Mesendoderm (in vitro differentiated cells): ENCODE results near the gene TDRD10.

ENCODE experiments used
- DNase-seq: peaks from one replicate; pipeline ENCODE4 v3.0.0; 2013
- H2AK5ac ChIP-seq: 2 replicates; pipeline ENCODE4 v1.6.1; 2013; ENCODE audit warnings: low read length, inconsistent platforms
- H2BK120ac ChIP-seq: 2 replicates; pipeline ENCODE4 v1.6.1; 2013; ENCODE audit warnings: low read depth, mild to moderate bottlenecking, low read length, moderate library complexity, mixed read lengths
- H2BK15ac ChIP-seq: replicated peaks from 2 replicates; pipeline ENCODE4 v1.6.1; 2013; ENCODE audit warnings: low read depth, mild to moderate bottlenecking, moderate library complexity
- H2BK5ac ChIP-seq: 2 replicates; pipeline ENCODE4 v1.6.1; 2013; ENCODE audit warnings: low read length, inconsistent platforms
- H3K18ac ChIP-seq: 2 replicates; pipeline ENCODE4 v1.6.1; 2013; ENCODE audit warnings: mild to moderate bottlenecking, low read length, mixed read lengths
- H3K23ac ChIP-seq: one replicate; pipeline ENCODE4 v1.6.1; 2013; ENCODE audit warnings: low read length
- H3K27ac ChIP-seq: 2 replicates; pipeline ENCODE4 v1.5.1; 2013; ENCODE audit warnings: low read depth, mild to moderate bottlenecking, inconsistent platforms, low read length, moderate library complexity
- H3K27me3 ChIP-seq: 2 replicates; pipeline ENCODE4 v1.6.1; 2013; ENCODE audit warnings: low read length, control low read depth, mild to moderate bottlenecking, inconsistent platforms; ENCODE audit not compliant: insufficient read depth, poor library complexity
- H3K36me3 ChIP-seq: 2 replicates; pipeline ENCODE4 v1.6.1; 2013; ENCODE audit warnings: low read length, inconsistent platforms; ENCODE audit not compliant: control insufficient read depth, insufficient read depth
- H3K4ac ChIP-seq: one replicate; pipeline ENCODE4 v1.6.1; 2013; ENCODE audit warnings: low read depth, mild to moderate bottlenecking, low read length, moderate library complexity
- H3K4me1 ChIP-seq: 2 replicates; pipeline ENCODE4 v1.6.1; 2013; ENCODE audit warnings: low read depth, low read length, inconsistent platforms; ENCODE audit not compliant: control insufficient read depth
- H3K4me2 ChIP-seq: 2 replicates; pipeline ENCODE4 v1.6.1; 2013; ENCODE audit warnings: low read length
- H3K4me3 ChIP-seq: 2 replicates; pipeline ENCODE4 v1.5.1; 2013; ENCODE audit warnings: mild to moderate bottlenecking, low read length
- H3K56ac ChIP-seq: one replicate; pipeline ENCODE4 v1.6.1; 2013; ENCODE audit warnings: low read length
- H3K79me1 ChIP-seq: 2 replicates; pipeline ENCODE4 v1.6.1; 2013; ENCODE audit warnings: low read length, inconsistent platforms
- H3K79me2 ChIP-seq: 2 replicates; pipeline ENCODE4 v1.6.1; 2013; ENCODE audit warnings: mild to moderate bottlenecking, low read length; ENCODE audit not compliant: control insufficient read depth, insufficient read depth
- H3K9ac ChIP-seq: 2 replicates; pipeline ENCODE4 v1.6.1; 2013; ENCODE audit warnings: low read length, inconsistent platforms
- H4K5ac ChIP-seq: one replicate; pipeline ENCODE4 v1.6.1; 2013; ENCODE audit warnings: low read length
- H4K8ac ChIP-seq: one replicate; pipeline ENCODE4 v1.6.1; 2013; ENCODE audit warnings: low read depth, mild to moderate bottlenecking, control low read depth, low read length, moderate library complexity
- WGBS: extraction: QIAGEN DNeasy Blood & Tissue Kit; methylation state at CpG from one replicate; pipeline ENCODE4 v1.1.7; 2013; ENCODE audit warnings: low lambda C conversion rate, missing lambda C conversion rate; ENCODE audit not compliant: insufficient coverage; ENCODE audit errors: extremely low coverage; 5-methylcytosine and 5-hydroxymethylcytosine counted together

Gene TDRD10

DNA sequence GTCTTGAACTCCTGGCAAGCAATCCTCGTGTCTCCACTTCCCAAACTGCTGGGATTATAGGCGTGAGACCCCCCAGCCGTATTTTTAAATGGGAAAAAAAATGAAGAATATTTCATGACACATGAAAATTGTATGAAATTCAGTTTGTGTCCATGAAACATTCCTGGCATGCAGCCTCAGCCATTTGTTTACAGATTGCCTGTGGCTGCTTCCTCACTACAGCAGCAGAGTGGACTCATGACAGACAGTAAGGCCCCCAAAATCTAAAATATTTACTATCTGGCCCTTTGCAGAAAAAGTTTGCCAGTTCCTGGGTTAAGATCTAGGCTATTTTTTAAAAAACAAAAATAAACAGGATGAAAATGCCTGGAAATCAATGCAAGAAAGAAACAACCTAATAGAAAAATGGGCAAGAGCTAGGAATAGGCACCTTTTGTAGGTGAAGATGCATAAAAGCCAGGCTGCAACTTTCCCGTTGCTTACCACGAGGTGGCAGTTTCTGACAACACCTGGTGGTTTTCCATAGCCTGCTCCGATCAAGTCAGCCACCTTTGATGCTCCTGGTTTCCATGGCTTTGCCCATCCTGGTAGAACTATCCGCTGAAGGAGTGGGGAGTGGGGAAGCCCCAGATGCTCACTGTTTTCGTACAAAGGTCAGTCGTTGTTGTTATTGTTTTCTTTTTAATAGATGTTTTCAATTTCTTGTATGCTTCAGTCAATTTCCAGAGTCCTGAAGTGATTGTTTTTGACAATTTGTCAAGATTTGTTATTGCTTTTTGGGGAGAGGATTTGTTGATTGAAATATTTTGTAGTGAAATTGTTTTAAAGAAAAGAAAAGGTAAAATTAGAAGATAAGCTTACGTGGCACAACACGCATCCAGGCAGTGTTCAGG, 32.2 kb downstream of the TDRD10 start:
- Histone ChIP-seq H3K27ac (no peak overlapping the region), H3K27me3 (no peaks in the 10 kb centered on the region), H2AK5ac (no peak overlapping the region), H3K79me2 (no peaks in the 10 kb centered on the region), H3K4me2 (no peak overlapping the region), H3K4me1 (no peaks in the 10 kb centered on the region), H4K8ac (no peak overlapping the region), H3K23ac (no peak overlapping the region), H3K18ac (no peak overlapping the region), H3K36me3 (no peaks in the 10 kb centered on the region), H2BK5ac (no peak overlapping the region), H3K4me3 (no peak overlapping the region), H4K5ac (no peak overlapping the region), H3K56ac (no peak overlapping the region), H3K79me1 (no peaks in the 10 kb centered on the region), H2BK120ac (no peak overlapping the region), H2BK15ac (no peak overlapping the region), H3K4ac (no peak overlapping the region), H3K9ac (no peak overlapping the region)
- WGBS: 100% methylated on average over 1 of the region's 11 CpGs
- DNase-seq: peak; percentile 83

DNA sequence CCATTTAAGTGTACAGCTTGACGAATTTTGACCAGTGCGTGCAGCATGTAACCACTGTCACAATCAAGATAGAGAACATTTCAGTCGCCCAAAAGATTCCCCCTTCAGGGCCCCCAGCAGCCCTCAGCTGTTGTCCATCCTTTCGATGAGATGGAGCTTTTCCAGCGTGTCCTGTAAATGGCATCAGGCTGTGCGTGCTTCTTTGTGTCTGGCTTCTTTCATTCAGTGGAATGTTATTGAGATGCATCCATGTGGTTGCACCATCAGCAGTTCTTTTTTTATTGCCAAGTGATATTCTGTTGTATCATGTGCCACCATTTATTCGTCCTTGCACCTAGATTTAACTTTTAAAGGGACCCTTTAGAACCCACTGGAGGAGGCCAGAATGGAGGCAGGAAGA, 34.6 kb downstream of the TDRD10 start:
- Histone ChIP-seq H2BK120ac (no peak overlapping the region), H3K79me1 (no peaks in the 10 kb centered on the region), H3K27ac (no peak overlapping the region), H3K4me3 (no peak overlapping the region), H4K5ac (no peak overlapping the region), H2BK15ac (no peak overlapping the region), H3K27me3 (no peaks in the 10 kb centered on the region), H3K56ac (no peak overlapping the region), H3K4me1 (no peaks in the 10 kb centered on the region), H3K18ac (no peak overlapping the region), H3K36me3 (no peaks in the 10 kb centered on the region), H3K4ac (no peak overlapping the region), H3K79me2 (no peaks in the 10 kb centered on the region), H3K23ac (no peak overlapping the region), H3K9ac (no peak overlapping the region), H2BK5ac (no peak overlapping the region), H2AK5ac (no peak overlapping the region), H3K4me2 (no peak overlapping the region), H4K8ac (no peak overlapping the region)
- no CpG with 5 or more reads among the region's 7 CpGs for whole genome bisulfite sequencing
- no peak for DNase-seq

GRCh38 chr1:154539486-154540483, 37.8 kb downstream of the TDRD10 start:
- no peak overlapping the region for H2AK5ac ChIP-seq
- H2BK15ac ChIP-seq: no peak overlapping the region
- H2BK120ac ChIP-seq: no peak overlapping the region
- WGBS: no CpG with 5 or more reads among the region's 9 CpGs
- no peak overlapping the region for H3K4ac ChIP-seq
- H3K18ac ChIP-seq: no peak overlapping the region
- no peak overlapping the region for H3K23ac ChIP-seq
- DNase-seq: no peak
- H3K9ac ChIP-seq: no peak overlapping the region
- no peak overlapping the region for H3K4me2 ChIP-seq
- no peak overlapping the region for H3K56ac ChIP-seq
- H3K79me1 ChIP-seq: no peaks in the 10 kb centered on the region
- H3K36me3 ChIP-seq: no peaks in the 10 kb centered on the region
- no peak overlapping the region for H4K5ac ChIP-seq
- H3K4me3 ChIP-seq: no peak overlapping the region
- no peak overlapping the region for H2BK5ac ChIP-seq
- H3K27me3 ChIP-seq: no peaks in the 10 kb centered on the region
- no peaks in the 10 kb centered on the region for H3K79me2 ChIP-seq
- no peak overlapping the region for H4K8ac ChIP-seq
- no peak overlapping the region for H3K27ac ChIP-seq
- no peaks in the 10 kb centered on the region for H3K4me1 ChIP-seq

GRCh38 chr1:154541231-154541630, 39.2 kb downstream of the TDRD10 start:
- Histone ChIP-seq H2BK5ac (no peak overlapping the region), H3K9ac (no peak overlapping the region), H2BK15ac (no peak overlapping the region), H4K8ac (no peak overlapping the region), H3K79me2 (no peaks in the 10 kb centered on the region), H3K27me3 (no peaks in the 10 kb centered on the region), H3K56ac (no peak overlapping the region), H2BK120ac (no peak overlapping the region), H2AK5ac (no peak overlapping the region), H3K79me1 (no peaks in the 10 kb centered on the region), H3K4ac (no peak overlapping the region), H4K5ac (no peak overlapping the region), H3K18ac (no peak overlapping the region), H3K27ac (no peak overlapping the region), H3K36me3 (no peaks in the 10 kb centered on the region), H3K4me1 (no peaks in the 10 kb centered on the region), H3K4me2 (no peak overlapping the region), H3K23ac (no peak overlapping the region), H3K4me3 (no peak overlapping the region)
- WGBS: 100% methylated on average over 1 of the region's 6 CpGs
- DNase-seq: no peak

GRCh38 chr1:154546264-154547063, 44.4 kb downstream of the TDRD10 start:
- Histone ChIP-seq H3K79me2 (no peaks in the 10 kb centered on the region), H3K4me1 (no peaks in the 10 kb centered on the region), H2BK120ac (no peak overlapping the region), H2BK5ac (no peak overlapping the region), H3K4me3 (no peak overlapping the region), H3K9ac (no peak overlapping the region), H3K27ac (no peak overlapping the region), H3K36me3 (peaks cover 15% of the 10 kb centered on the region), H4K8ac (no peak overlapping the region), H3K4me2 (no peak overlapping the region), H4K5ac (no peak overlapping the region), H3K23ac (no peak overlapping the region), H3K4ac (no peak overlapping the region), H3K79me1 (peaks cover 2% of the 10 kb centered on the region), H3K56ac (no peak overlapping the region), H2BK15ac (no peak overlapping the region), H3K18ac (no peak overlapping the region), H3K27me3 (no peaks in the 10 kb centered on the region), H2AK5ac (no peak overlapping the region)
- no CpG with 5 or more reads among the region's 13 CpGs for WGBS
- peak; percentile 85 for DNase-seq
